Measurements from ENCODE around the gene TRPC3.

The TRPC3 gene

GRCh38 chr4:121951521-121952110, at the start of gene TRPC3:
TRPC3 (minus strand) TSS chr4:121952060; CDS start chr4:121951680, 380 bp downstream.
- peak; percentile 37 for DNase-seq

GRCh38 chr4:122000849-122001248, 49.0 kb upstream of the TRPC3 start:
- no peak for DNase-seq

GRCh38 chr4:121998024-121998423, 46.2 kb upstream of the TRPC3 start:
- no peak for DNase-seq

GRCh38 chr4:121995790-121996537, 44.1 kb upstream of the TRPC3 start:
- no peak for DNase-seq

- DNase-seq: no peak
Measured at GRCh38 chr4:121991968-121992367, 40.1 kb upstream of the TRPC3 start.

GRCh38 chr4:121990489-121990888, 38.6 kb upstream of the TRPC3 start:
- no peak for DNase-seq

GRCh38 chr4:121989715-121990114, 37.9 kb upstream of the TRPC3 start:
- DNase-seq: no peak

- DNase-seq: no peak
Measured at GRCh38 chr4:121988950-121989349, 37.1 kb upstream of the TRPC3 start.

GRCh38 chr4:121980643-121981042, 28.8 kb upstream of the TRPC3 start:
- DNase-seq: no peak

- no peak for DNase-seq
Measured at GRCh38 chr4:121978172-121978516, 26.3 kb upstream of the TRPC3 start.

GRCh38 chr4:121977251-121978171, 25.7 kb upstream of the TRPC3 start:
- DNase-seq: no peak

- DNase-seq: no peak
Measured at GRCh38 chr4:121975784-121976183, 23.9 kb upstream of the TRPC3 start.

- no peak for DNase-seq
Measured at GRCh38 chr4:121973816-121974215, 22.0 kb upstream of the TRPC3 start.

GRCh38 chr4:121968859-121969258, 17.0 kb upstream of the TRPC3 start:
- DNase-seq: no peak

- no peak for DNase-seq
Measured at GRCh38 chr4:121964958-121965357, 13.1 kb upstream of the TRPC3 start.

- DNase-seq: no peak
Measured at GRCh38 chr4:121960818-121961217, 9.0 kb upstream of the TRPC3 start.

GRCh38 chr4:121958777-121959176, 6.9 kb upstream of the TRPC3 start:
- DNase-seq: no peak

- DNase-seq: no peak
Measured at GRCh38 chr4:121957266-121957665, 5.4 kb upstream of the TRPC3 start.

- no peak for DNase-seq
Measured at GRCh38 chr4:121953860-121954259, 2.0 kb upstream of the TRPC3 start.

- no peak for DNase-seq
Measured at GRCh38 chr4:121952290-121952689, 430 bp upstream of the TRPC3 start.

GRCh38 chr4:121950680-121951520, 960 bp downstream of the TRPC3 start:
- DNase-seq: peak; percentile 23

- peak; percentile 86 for DNase-seq
Measured at GRCh38 chr4:121950212-121950679, 1.6 kb downstream of the TRPC3 start.

GRCh38 chr4:121946644-121947043, 5.2 kb downstream of the TRPC3 start:
- no peak for DNase-seq
